ENCODE data around the gene SULF2.

- TF ChIP-seq CTCF (IDR thresholded peaks at IDR 0.05) = no peak
- TF ChIP-seq POLR2A (IDR thresholded peaks at IDR 0.05) = no peak
- no peak for TF ChIP-seq POLR2AphosphoS5 (IDR thresholded peaks at IDR 0.05)
- TF ChIP-seq EP300 (IDR thresholded peaks at IDR 0.05) = no peak
Measured at GRCh38 chr20:47729472-47729871, 55.8 kb downstream of the SULF2 start.
